NCI-H2171 treated with DMSO at 0.1 percent for 48 hours (cell line): ENCODE results near the gene POLL.
"Not testable (repeated sequence)": the region's sequence is repeated elsewhere in the genome, so short reads cannot be mapped to it uniquely, and the experiment has no call there.

Experiments
- DNase-seq: peaks from one replicate; lab custom pipeline; 2025; lab: John Stamatoyannopoulos, UW

Gene POLL

GRCh38 chr10:101611096-101611905 is 23.2 kb upstream of the POLL start:
- no peak for DNase-seq

- no peak for DNase-seq
These were observed 21.4 kb upstream of the POLL start for GRCh38 chr10:101609481-101609880.

- no peak for DNase-seq
These were observed 19.1 kb upstream of the POLL start for GRCh38 chr10:101607124-101607523.

- DNase-seq, result peak; percentile 80
These were observed 14.8 kb upstream of the POLL start for GRCh38 chr10:101602761-101603398.

GRCh38 chr10:101601541-101601940 is 13.5 kb upstream of the POLL start:
- no peak for DNase-seq

GRCh38 chr10:101597091-101597900 is 9.2 kb upstream of the POLL start:
- no peak for DNase-seq

GRCh38 chr10:101595591-101596433 is 7.8 kb upstream of the POLL start:
- DNase-seq, result no peak

- DNase-seq, result not testable (repeated sequence)
These were observed 5.3 kb upstream of the POLL start for GRCh38 chr10:101593331-101593730.

GRCh38 chr10:101588879-101589278 is 822 bp upstream of the POLL start:
- DNase-seq, result no peak

GRCh38 chr10:101585841-101586240 is 2.2 kb downstream of the POLL start:
- DNase-seq, result no peak

- DNase-seq, result peak; percentile 3
These were observed 7.3 kb downstream of the POLL start for GRCh38 chr10:101580486-101581399.

GRCh38 chr10:101579516-101579870 is 8.6 kb downstream of the POLL start:
- DNase-seq, result no peak

GRCh38 chr10:101578803-101579515 is 9.1 kb downstream of the POLL start:
- no peak for DNase-seq

GRCh38 chr10:101578192-101578591 is 9.9 kb downstream of the POLL start:
- no peak for DNase-seq

GRCh38 chr10:101577121-101577871 is 10.8 kb downstream of the POLL start:
- no peak for DNase-seq

- no peak for DNase-seq
These were observed 11.7 kb downstream of the POLL start for GRCh38 chr10:101576211-101576863.

GRCh38 chr10:101575580-101576210 is 12.4 kb downstream of the POLL start:
- no peak for DNase-seq

- no peak for DNase-seq
These were observed 13.0 kb downstream of the POLL start for GRCh38 chr10:101575091-101575490.
